ENCODE data around the gene HNRNPA0. TPM values are rescaled to one million over a fixed set of nuclear protein-coding genes. Genes with fewer than 3 reads are reported as not detected.
A peak's percentile ranks its signal among the peaks of the same experiment; 100 is the strongest.

The HNRNPA0 gene
- 33.3 TPM for total RNA-seq (2021; ENCODE audit: unreplicated experiment)
- polyA plus RNA-seq (2012; ENCODE audit: insufficient read length), result 36.8 TPM
- Bru-seq, nascent RNA, result percentile 96 among the genes with signal in this experiment
- percentile 99 among the genes with signal in this experiment for BruChase-seq, experiment 1, labeled RNA remaining after a 2-hour chase
- BruChase-seq, experiment 2, labeled RNA remaining after a 6-hour chase, result percentile 99 among the genes with signal in this experiment
- long read RNA-seq, full-length matches to known transcripts, result 42 of 42 reads
- long read RNA-seq, partial matches to known transcripts, result 0 of 42 reads
- long read RNA-seq, other reads (novel, unspliced or antisense), result 0 of 42 reads

- POLR2A ChIA-PET, result interaction anchor here (0.7 to 0.8 kb wide), 5 partner anchors 47 to 1004 kb away, joined by 4 to 11 read pairs (median 8); no protein-coding TSS in a partner anchor
- in situ Hi-C loops (cut with HindIII; ENCODE audit: low pct_unique_long_range_greater_than_20kb, low sequenced_read_pairs), result no loop called here
- CTCF ChIA-PET, result no interaction called here
These were observed at the start of gene HNRNPA0 for GRCh38 chr5:137754188-137754960. Gene HNRNPA0, minus strand, starts transcription at chr5:137754363. Its CDS starts 297 bp downstream, at chr5:137754066.

More at GRCh38 chr5:137754188-137754960, at the start of gene HNRNPA0:
- no peaks in the 10 kb centered on the region for H3K9me3 ChIP-seq (ENCODE audit: control insufficient read depth, insufficient read depth, low read depth, low read length)
- H3K36me3 ChIP-seq (ENCODE audit: control insufficient read depth, insufficient read depth, low read length), result peaks cover 8% of the 10 kb centered on the region
- DNase-seq (ENCODE audit: low read depth, low spot score), result peak; percentile 88
- H3K27me3 ChIP-seq (ENCODE audit: control insufficient read depth, insufficient read depth, low read length), result no peaks in the 10 kb centered on the region
- peaks cover 13% of the 10 kb centered on the region for H3K4me1 ChIP-seq (ENCODE audit: control insufficient read depth, insufficient read depth, low read length)
- intact Hi-C loops (cut with micrococcal nuclease; ENCODE audit: unreplicated experiment), result no loop called here
- H3K27ac ChIP-seq (ENCODE audit: low read length), result peak within 1 kb of the TSS; percentile 98
- H3K4me3 ChIP-seq (ENCODE audit: low read depth in 2 of 2, low read length in 2 of 2), result peak within 1 kb of the TSS; percentile 93 to 98
- ATAC-seq, result peak; percentile 95
- peak in 1 of 2 experiments; percentile 14; a peak in 1 of 4 replicates for TF ChIP-seq REST (IDR thresholded peaks at IDR 0.05; ENCODE audit: insufficient read depth in 1 of 2, low read depth in 2 of 2, low read length in 1 of 2)
- TF ChIP-seq TCF7L2 (IDR thresholded peaks at IDR 0.05; ENCODE audit: low read depth, low read length), result peak; percentile 94
- TF ChIP-seq SIN3A (IDR thresholded peaks at IDR 0.05; ENCODE audit: borderline replicate concordance, insufficient read depth, low read depth, low read length), result 0 out of 2 replicates have a peak, but pooled peaks have one; percentile 90
- TF ChIP-seq CTCF (IDR thresholded peaks at IDR 0.05), result no peak
- TF ChIP-seq POLR2AphosphoS5 (IDR thresholded peaks at IDR 0.05; ENCODE audit: low read depth, low read length), result peak; percentile 91
- no TSS peak for BruUV-seq (replicated peaks)

Data from Panc1 (cell line).